H1 (cell line): ENCODE data around the gene RYR3. TPM values are rescaled to one million over a fixed set of nuclear protein-coding genes. Genes with fewer than 3 reads are reported as not detected.

Source experiments
- CTCF ChIA-PET: fragments of 300-600 bp; sonication (Branson Sonifier 250); formaldehyde crosslinking; loops from one replicate; lab custom pipeline; 2021; ENCODE audit not compliant: partially characterized antibody; lab: Charles Lee
- POLR2A ChIA-PET: fragments of 300-600 bp; sonication (Branson Sonifier 250); formaldehyde crosslinking; loops from one replicate; lab custom pipeline; 2021; ENCODE audit warnings: inconsistent platforms; ENCODE audit not compliant: partially characterized antibody; lab: Charles Lee
- DNase-seq, 2 experiments: peaks; one replicate each; pipeline versions ENCODE4 v3.0.0 to v3.0.0-alpha.2; 2010 to 2022; ENCODE audit warnings: low spot score in 2 of 2, low read depth in 1 of 2, mixed read lengths in 1 of 2
- FAIRE-seq: peaks from 2 replicates; lab custom pipeline; 2011; peaks lifted over from hg19 to GRCh38; lab: Jason Lieb, UNC
- H2AFZ ChIP-seq: 2 replicates; pipeline ENCODE4 v1.8.1; 2012; ENCODE audit warnings: low read length, inconsistent platforms
- H2AK5ac ChIP-seq: 2 replicates; pipeline ENCODE4 v1.6.1; 2013; ENCODE audit warnings: low read depth, low read length
- H2BK120ac ChIP-seq: replicated peaks from 2 replicates; pipeline ENCODE3; 2013; ENCODE audit warnings: low read depth, low read length, inconsistent platforms
- H2BK12ac ChIP-seq: 2 replicates; pipeline ENCODE4 v1.6.1; 2013; ENCODE audit warnings: low read depth, low read length
- H2BK15ac ChIP-seq: 2 replicates; pipeline ENCODE4 v1.6.1; 2013; ENCODE audit warnings: low read length
- H2BK20ac ChIP-seq: 2 replicates; pipeline ENCODE4 v1.6.1; 2013; ENCODE audit warnings: low read length
- H2BK5ac ChIP-seq: 2 replicates; pipeline ENCODE4 v1.6.1; 2013; ENCODE audit warnings: low read depth, low read length
- H3K14ac ChIP-seq: 2 replicates; pipeline ENCODE4 v1.6.1; 2013; ENCODE audit warnings: inconsistent platforms; ENCODE audit not compliant: insufficient read length
- H3K18ac ChIP-seq: 2 replicates; pipeline ENCODE4 v1.6.1; 2013; ENCODE audit warnings: low read length; ENCODE audit errors: extremely low read depth
- H3K23ac ChIP-seq: 2 replicates; pipeline ENCODE4 v1.6.1; 2013; ENCODE audit warnings: inconsistent platforms; ENCODE audit not compliant: insufficient read length
- H3K23me2 ChIP-seq: 2 replicates; pipeline ENCODE4 v1.6.1; 2013; ENCODE audit warnings: low read depth, low read length
- H3K27ac ChIP-seq: 2 replicates; pipeline ENCODE4 v1.6.1; 2011; ENCODE audit warnings: low read depth, low read length, inconsistent platforms
- H3K27me3 ChIP-seq, 4 experiments: replicated peaks in 1 of 4; 1 replicate in 1 of 4; 2 replicates in 3 of 4; pipeline versions ENCODE4 v1.6.1 to v1.8.1; 2011 to 2013; ENCODE audit warnings: low read length in 3 of 4, mild to moderate bottlenecking in 3 of 4, inconsistent platforms in 2 of 4, mixed read lengths in 2 of 4, moderate library complexity in 1 of 4; ENCODE audit not compliant: control insufficient read depth in 3 of 4, insufficient read depth in 3 of 4; ENCODE audit errors: extremely low read depth in 1 of 4
- H3K36me3 ChIP-seq, 4 experiments: 2 replicates each; pipeline versions ENCODE4 v1.6.1 to v1.8.1; 2011 to 2013; ENCODE audit warnings: mild to moderate bottlenecking in 4 of 4, low read length in 3 of 4, moderate library complexity in 2 of 4, control low read depth in 1 of 4, inconsistent platforms in 1 of 4; ENCODE audit not compliant: insufficient read depth in 4 of 4, control insufficient read depth in 2 of 4
- H3K4ac ChIP-seq: replicated peaks from 2 replicates; pipeline ENCODE3; 2013; ENCODE audit warnings: low read length, low read depth, mixed read lengths, inconsistent platforms; ENCODE audit not compliant: insufficient read length
- H3K4me1 ChIP-seq, 4 experiments: replicated peaks in 1 of 4; 1 replicate in 1 of 4; 2 replicates in 3 of 4; pipeline versions ENCODE4 v1.6.1 to v1.8.1; 2011 to 2013; ENCODE audit warnings: low read length in 3 of 4, inconsistent platforms in 2 of 4, mixed read lengths in 1 of 4; ENCODE audit not compliant: insufficient read depth in 4 of 4, control insufficient read depth in 3 of 4
- H3K4me2 ChIP-seq, 2 experiments: 2 replicates each; pipeline versions ENCODE4 v1.6.1 to v1.8.1; 2011 to 2013; ENCODE audit warnings: low read depth in 2 of 2, low read length in 2 of 2, control low read depth in 1 of 2, inconsistent platforms in 1 of 2, mild to moderate bottlenecking in 1 of 2; ENCODE audit not compliant: insufficient read depth in 1 of 2
- H3K4me3 ChIP-seq, 4 experiments: fragments of 200-600, 300-600 bp in 1 of 4; sonication (generic), shearing (Covaris generic), sonication (Bioruptor Twin) in 1 of 4; 2 replicates each; pipeline versions ENCODE4 v1.5.1 to v1.8.1; 2011 to 2016; ENCODE audit warnings: low read length in 4 of 4, low read depth in 3 of 4, control low read depth in 2 of 4, inconsistent platforms in 2 of 4, mild to moderate bottlenecking in 2 of 4, mixed read lengths in 1 of 4, moderate library complexity in 1 of 4; ENCODE audit not compliant: insufficient read depth in 2 of 4; ENCODE audit errors: extremely low read depth in 1 of 4
- H3K56ac ChIP-seq: replicated peaks from 2 replicates; pipeline ENCODE3; 2013; ENCODE audit warnings: low read depth, mild to moderate bottlenecking, mixed read lengths, low read length, inconsistent platforms; ENCODE audit not compliant: insufficient read length
- H3K79me1 ChIP-seq: 2 replicates; pipeline ENCODE4 v1.6.1; 2013; ENCODE audit warnings: low read depth, low read length, control low read depth
- H3K79me2 ChIP-seq, 2 experiments: 2 replicates each; pipeline versions ENCODE4 v1.6.1 to v1.8.1; 2012 to 2013; ENCODE audit warnings: low read length in 2 of 2, mild to moderate bottlenecking in 2 of 2, inconsistent platforms in 1 of 2; ENCODE audit not compliant: insufficient read depth in 2 of 2, control insufficient read depth in 1 of 2
- H3K9ac ChIP-seq, 4 experiments: replicated peaks in 1 of 4; 1 replicate in 1 of 4; 2 replicates in 3 of 4; pipeline versions ENCODE4 v1.6.1 to v1.8.1; 2011 to 2013; ENCODE audit warnings: low read depth in 3 of 4, low read length in 3 of 4, control low read depth in 2 of 4, mild to moderate bottlenecking in 2 of 4, moderate library complexity in 2 of 4, inconsistent platforms in 1 of 4; ENCODE audit errors: extremely low read depth in 1 of 4
- H3K9me3 ChIP-seq, 2 experiments: 2 replicates each; pipeline versions ENCODE4 v1.6.1 to v1.8.1; 2012 to 2013; ENCODE audit warnings: mild to moderate bottlenecking in 2 of 2, moderate library complexity in 2 of 2, control low read depth in 1 of 2, inconsistent platforms in 1 of 2, low read depth in 1 of 2, low read length in 1 of 2, mixed read lengths in 1 of 2; ENCODE audit not compliant: insufficient read depth in 2 of 2
- H4K20me1 ChIP-seq, 2 experiments: replicated peaks in 1 of 2; 2 replicates each; pipeline versions ENCODE3 to v1.8.1; 2011 to 2013; ENCODE audit warnings: inconsistent platforms in 2 of 2, low read length in 2 of 2, mild to moderate bottlenecking in 1 of 2; ENCODE audit not compliant: insufficient read depth in 2 of 2, control insufficient read depth in 1 of 2
- H4K5ac ChIP-seq: 2 replicates; pipeline ENCODE4 v1.6.1; 2013; ENCODE audit warnings: low read length, low read depth, mixed read lengths, inconsistent platforms; ENCODE audit not compliant: insufficient read length
- H4K8ac ChIP-seq: 2 replicates; pipeline ENCODE4 v1.8.0; 2013; ENCODE audit warnings: mild to moderate bottlenecking, moderate library complexity, low read length, inconsistent platforms; ENCODE audit not compliant: insufficient read depth; ENCODE audit errors: extremely low read depth
- H4K91ac ChIP-seq: replicated peaks from 2 replicates; pipeline ENCODE3; 2013; ENCODE audit warnings: low read length, mixed read lengths, inconsistent platforms; ENCODE audit not compliant: insufficient read length
- ATF3 ChIP-seq: IDR thresholded peaks from 2 replicates; pipeline ENCODE4 v1.6.1; 2011; ENCODE audit warnings: low read depth, mild to moderate bottlenecking, low read length; ENCODE audit not compliant: insufficient read depth
- EGR1 ChIP-seq: IDR thresholded peaks from 2 replicates; pipeline ENCODE4 v1.6.1; 2011; ENCODE audit warnings: low read depth, low read length, borderline replicate concordance
- TCF12 ChIP-seq: IDR thresholded peaks from 2 replicates; pipeline ENCODE4 v1.6.1; 2011; ENCODE audit warnings: low read depth, mild to moderate bottlenecking, low read length
- WGBS, 2 experiments: shearing (Covaris generic) in 1 of 2; methylation state at CpG; one replicate each; pipeline versions ENCODE4 v1.1.6 to v1.1.7; 2013 to 2015; ENCODE audit warnings: low lambda C conversion rate in 2 of 2, mixed read lengths in 2 of 2, inconsistent platforms in 1 of 2, low coverage in 1 of 2, missing lambda C conversion rate in 1 of 2; ENCODE audit not compliant: insufficient replicate concordance in 2 of 2, insufficient coverage in 1 of 2, insufficient read length in 1 of 2; ENCODE audit errors: extremely low coverage in 1 of 2, missing lambda C conversion rate in 1 of 2; 5-methylcytosine and 5-hydroxymethylcytosine counted together
- polyA plus RNA-seq, 7 experiments: library from polyadenylated mRNA; depleted of rRNA in 3 of 7; stranded (reverse) in 5 of 7; unstranded in 2 of 7; fragments of >200 nt in 5 of 7; fragments of 200-250 nt in 2 of 7; gene quantifications; 1 replicate in 5 of 7; 2 replicates in 1 of 7; 4 replicates in 1 of 7; pipeline versions ENCODE4 v1.2.1 to v1.2.3, GENCODE V29; 2011 to 2013; ENCODE audit warnings: missing spikeins in 2 of 7, mixed read lengths in 2 of 7
- total RNA-seq: library from RNA; stranded (reverse); fragmentation: NEBNext Ultra II Directional; extraction: Animal tissue kit (Norgen Biotek cat#: 25700); gene quantifications from 2 replicates; pipeline ENCODE4 v1.2.1, GENCODE V29; 2021

RYR3 gene
- total and polyA plus RNA-seq, 2 of the 8 experiments (the other 6 are each of a cell fraction or from before 2014, with no cell fraction given), result 0.33 to 3.4 TPM

- FAIRE-seq, result no peak
Observed at GRCh38 chr15:33722005-33722672, 411.4 kb downstream of the RYR3 start.

More at GRCh38 chr15:33722005-33722672, 411.4 kb downstream of the RYR3 start:
- no peak overlapping the region for H3K4me3 ChIP-seq
- H2AFZ ChIP-seq, result no peak overlapping the region
- no peak overlapping the region for H4K8ac ChIP-seq
- no peaks in the 10 kb centered on the region for H3K23me2 ChIP-seq
- no peak for DNase-seq
- H3K4ac ChIP-seq, result no peak overlapping the region
- H3K4me2 ChIP-seq, result no peak overlapping the region
- CTCF ChIA-PET, result interaction anchor here (1.5 to 9.4 kb wide), 4 partner anchors 12 to 412 kb away, joined by 5 to 89 read pairs (median 18); partner anchors contain the start of gene RYR3
- H3K27me3 ChIP-seq, result no peaks in the 10 kb centered on the region
- H3K79me1 ChIP-seq, result no peaks in the 10 kb centered on the region
- 87% methylated on average over 2 of the region's 2 CpGs; no CpG with 5 or more reads in 1 of the 2 experiments for WGBS, 2 experiments
- no peaks in the 10 kb centered on the region for H3K79me2 ChIP-seq
- H3K9me3 ChIP-seq, result no peaks in the 10 kb centered on the region
- no peak overlapping the region for H3K18ac ChIP-seq
- no peak overlapping the region for H4K5ac ChIP-seq
- no peak overlapping the region for H3K14ac ChIP-seq
- no peak overlapping the region for H3K9ac ChIP-seq
- H4K20me1 ChIP-seq, result no peaks in the 10 kb centered on the region
- H3K36me3 ChIP-seq, result no peaks in the 10 kb centered on the region
- no peak overlapping the region for H3K23ac ChIP-seq
- H3K4me1 ChIP-seq, result no peaks in the 10 kb centered on the region
- no peak overlapping the region for H3K56ac ChIP-seq
- H2BK12ac ChIP-seq, result no peak overlapping the region
- H2BK15ac ChIP-seq, result no peak overlapping the region
- no peak overlapping the region for H2AK5ac ChIP-seq
- no peak overlapping the region for H2BK20ac ChIP-seq
- H3K27ac ChIP-seq, result no peak overlapping the region
- no peak overlapping the region for H2BK5ac ChIP-seq
- no peak overlapping the region for H4K91ac ChIP-seq
- POLR2A ChIA-PET, result interaction anchor here (1.3 kb wide), 1 partner anchor 17 kb away, joined by 3 read pairs; no protein-coding TSS in a partner anchor
- no peak overlapping the region for H2BK120ac ChIP-seq
- no peak for TF ChIP-seq ATF3
- TF ChIP-seq EGR1, result no peak
- TF ChIP-seq TCF12, result no peak
